Measurements from ENCODE around the gene TMEM238.
A peak's percentile ranks its signal among the peaks of the same experiment; 100 is the strongest.

The TMEM238 gene

GRCh38 chr19:55387736-55388497, 3.8 kb upstream of the TMEM238 start:
- WGBS, 2 experiments (ENCODE audit: insufficient coverage in 2 of 2): 96% methylated on average over 15 to 20 of the region's 24 CpGs
- no peaks in the 10 kb centered on the region for H3K9me3 ChIP-seq (ENCODE audit: control insufficient read depth, low read length)
- peaks cover 49% of the 10 kb centered on the region for H3K36me3 ChIP-seq (ENCODE audit: control insufficient read depth, insufficient read depth, low read length)
- H3K27ac ChIP-seq (ENCODE audit: low read depth, low read length, severe bottlenecking): no peak overlapping the region
- peaks cover 40% of the 10 kb centered on the region for H3K4me1 ChIP-seq (ENCODE audit: control insufficient read depth, insufficient read depth, low read length, poor library complexity, severe bottlenecking)
- peak overlapping the region; percentile 97 for H3K4me3 ChIP-seq (ENCODE audit: extremely low read depth, insufficient read depth, low read length, poor library complexity, severe bottlenecking)

GRCh38 chr19:55386493-55386971, 2.4 kb upstream of the TMEM238 start:
- 5 to 7% methylated on average over 31 to 33 of the region's 33 CpGs for WGBS, 2 experiments (ENCODE audit: insufficient coverage in 2 of 2)
- no peaks in the 10 kb centered on the region for H3K9me3 ChIP-seq (ENCODE audit: control insufficient read depth, low read length)
- peaks cover 49% of the 10 kb centered on the region for H3K36me3 ChIP-seq (ENCODE audit: control insufficient read depth, insufficient read depth, low read length)
- H3K4me1 ChIP-seq (ENCODE audit: control insufficient read depth, insufficient read depth, low read length, poor library complexity, severe bottlenecking): peaks cover 38% of the 10 kb centered on the region
- peak overlapping the region; percentile 97 for H3K4me3 ChIP-seq (ENCODE audit: extremely low read depth, insufficient read depth, low read length, poor library complexity, severe bottlenecking)
- H3K27ac ChIP-seq (ENCODE audit: low read depth, low read length, severe bottlenecking): no peak overlapping the region

- H3K4me1 ChIP-seq (ENCODE audit: control insufficient read depth, insufficient read depth, low read length, poor library complexity, severe bottlenecking): peaks cover 38% of the 10 kb centered on the region
- H3K9me3 ChIP-seq (ENCODE audit: control insufficient read depth, low read length): no peaks in the 10 kb centered on the region
- H3K36me3 ChIP-seq (ENCODE audit: control insufficient read depth, insufficient read depth, low read length): peaks cover 45% of the 10 kb centered on the region
- whole genome bisulfite sequencing, 2 experiments (ENCODE audit: insufficient coverage in 2 of 2): 0% methylated on average over 58 to 65 of the region's 68 CpGs
- H3K4me3 ChIP-seq (ENCODE audit: extremely low read depth, insufficient read depth, low read length, poor library complexity, severe bottlenecking): peak within 1 kb of the TSS; percentile 97
- peak within 1 kb of the TSS; percentile 92 for H3K27ac ChIP-seq (ENCODE audit: low read depth, low read length, severe bottlenecking)
Measured at GRCh38 chr19:55385724-55386492, 1.8 kb upstream of the TMEM238 start, which contains the start of gene RPL28. Gene RPL28 (plus strand): TSS chr19:55385932. CDS start chr19:55386358, 426 bp downstream.

GRCh38 chr19:55384920-55385723, 1.0 kb upstream of the TMEM238 start:
- Histone ChIP-seq H3K4me1 (ENCODE audit: control insufficient read depth, insufficient read depth, low read length, poor library complexity, severe bottlenecking) (peaks cover 38% of the 10 kb centered on the region), H3K9me3 (ENCODE audit: control insufficient read depth, low read length) (no peaks in the 10 kb centered on the region), H3K4me3 (ENCODE audit: extremely low read depth, insufficient read depth, low read length, poor library complexity, severe bottlenecking) (peak overlapping the region; percentile 97), H3K27ac (ENCODE audit: low read depth, low read length, severe bottlenecking) (peak overlapping the region; percentile 92), H3K36me3 (ENCODE audit: control insufficient read depth, insufficient read depth, low read length) (peaks cover 38% of the 10 kb centered on the region)
- WGBS, 2 experiments (ENCODE audit: insufficient coverage in 2 of 2): 10% methylated on average over 27 to 33 of the region's 34 CpGs

GRCh38 chr19:55383279-55384130, 587 bp downstream of the TMEM238 start:
- peaks cover 22% of the 10 kb centered on the region for H3K36me3 ChIP-seq (ENCODE audit: control insufficient read depth, insufficient read depth, low read length)
- WGBS, 2 experiments (ENCODE audit: insufficient coverage in 2 of 2): 5 to 6% methylated on average over 49 to 78 of the region's 88 CpGs
- no peak overlapping the region for H3K27ac ChIP-seq (ENCODE audit: low read depth, low read length, severe bottlenecking)
- peaks cover 28% of the 10 kb centered on the region for H3K4me1 ChIP-seq (ENCODE audit: control insufficient read depth, insufficient read depth, low read length, poor library complexity, severe bottlenecking)
- no peaks in the 10 kb centered on the region for H3K9me3 ChIP-seq (ENCODE audit: control insufficient read depth, low read length)
- peak overlapping the region; percentile 97 for H3K4me3 ChIP-seq (ENCODE audit: extremely low read depth, insufficient read depth, low read length, poor library complexity, severe bottlenecking)

- WGBS, 2 experiments (ENCODE audit: insufficient coverage in 2 of 2): 100% methylated on average over 2 of the region's 3 CpGs
- Histone ChIP-seq H3K4me3 (ENCODE audit: extremely low read depth, insufficient read depth, low read length, poor library complexity, severe bottlenecking) (no peak overlapping the region), H3K4me1 (ENCODE audit: control insufficient read depth, insufficient read depth, low read length, poor library complexity, severe bottlenecking) (peaks cover 19% of the 10 kb centered on the region)
Measured at GRCh38 chr19:55382522-55383054, 1.5 kb downstream of the TMEM238 start.

GRCh38 chr19:55382013-55382412, 2.1 kb downstream of the TMEM238 start:
- no peak overlapping the region for H3K4me3 ChIP-seq (ENCODE audit: extremely low read depth, insufficient read depth, low read length, poor library complexity, severe bottlenecking)
- no peak overlapping the region for H3K27ac ChIP-seq (ENCODE audit: low read depth, low read length, severe bottlenecking)
- 91 to 97% methylated on average over 4 to 5 of the region's 5 CpGs for WGBS, 2 experiments (ENCODE audit: insufficient coverage in 2 of 2)
- no peaks in the 10 kb centered on the region for H3K9me3 ChIP-seq (ENCODE audit: control insufficient read depth, low read length)
- H3K4me1 ChIP-seq (ENCODE audit: control insufficient read depth, insufficient read depth, low read length, poor library complexity, severe bottlenecking): peaks cover 13% of the 10 kb centered on the region
- H3K36me3 ChIP-seq (ENCODE audit: control insufficient read depth, insufficient read depth, low read length): peaks cover 7% of the 10 kb centered on the region

More at GRCh38 chr19:55382522-55383054, 1.5 kb downstream of the TMEM238 start:
- peaks cover 13% of the 10 kb centered on the region for H3K36me3 ChIP-seq (ENCODE audit: control insufficient read depth, insufficient read depth, low read length)
- no peaks in the 10 kb centered on the region for H3K9me3 ChIP-seq (ENCODE audit: control insufficient read depth, low read length)
- no peak overlapping the region for H3K27ac ChIP-seq (ENCODE audit: low read depth, low read length, severe bottlenecking)

GRCh38 chr19:55379174-55379573, 4.9 kb downstream of the TMEM238 start:
- Histone ChIP-seq H3K4me1 (ENCODE audit: control insufficient read depth, insufficient read depth, low read length, poor library complexity, severe bottlenecking) (peaks cover 28% of the 10 kb centered on the region), H3K27ac (ENCODE audit: low read depth, low read length, severe bottlenecking) (no peak overlapping the region), H3K36me3 (ENCODE audit: control insufficient read depth, insufficient read depth, low read length) (no peaks in the 10 kb centered on the region), H3K4me3 (ENCODE audit: extremely low read depth, insufficient read depth, low read length, poor library complexity, severe bottlenecking) (no peak overlapping the region), H3K9me3 (ENCODE audit: control insufficient read depth, low read length) (no peaks in the 10 kb centered on the region)
- WGBS, 2 experiments (ENCODE audit: insufficient coverage in 2 of 2): 66 to 81% methylated on average over 3 to 10 of the region's 11 CpGs

- Histone ChIP-seq H3K9me3 (ENCODE audit: control insufficient read depth, low read length) (no peaks in the 10 kb centered on the region), H3K4me1 (ENCODE audit: control insufficient read depth, insufficient read depth, low read length, poor library complexity, severe bottlenecking) (peaks cover 43% of the 10 kb centered on the region), H3K36me3 (ENCODE audit: control insufficient read depth, insufficient read depth, low read length) (no peaks in the 10 kb centered on the region), H3K4me3 (ENCODE audit: extremely low read depth, insufficient read depth, low read length, poor library complexity, severe bottlenecking) (no peak overlapping the region), H3K27ac (ENCODE audit: low read depth, low read length, severe bottlenecking) (no peak overlapping the region)
- WGBS, 2 experiments (ENCODE audit: insufficient coverage in 2 of 2): 21 to 26% methylated on average over 41 to 43 of the region's 43 CpGs
Measured at GRCh38 chr19:55377356-55378131, 6.5 kb downstream of the TMEM238 start.

All from mesodermal cell (in vitro differentiated cells).